HUES6 (cell line): ENCODE measurements around the gene ZNF514.
"Not testable (repeated sequence)": the region's sequence is repeated elsewhere in the genome, so short reads cannot be mapped to it uniquely, and the experiment has no call there.

Source experiments
- H3K27ac ChIP-seq: 2 replicates; pipeline ENCODE4 v1.7.0; 2013; ENCODE audit warnings: low read depth, mild to moderate bottlenecking, low read length, inconsistent platforms
- H3K27me3 ChIP-seq: 2 replicates; pipeline ENCODE4 v1.6.1; 2013; ENCODE audit warnings: low read length; ENCODE audit not compliant: control insufficient read depth, insufficient read depth
- H3K36me3 ChIP-seq: 2 replicates; pipeline ENCODE4 v1.6.1; 2013; ENCODE audit warnings: low read length; ENCODE audit not compliant: control insufficient read depth, insufficient read depth
- H3K4me1 ChIP-seq: 2 replicates; pipeline ENCODE4 v1.6.1; 2013; ENCODE audit warnings: low read length; ENCODE audit not compliant: control insufficient read depth, insufficient read depth
- H3K4me3 ChIP-seq: 2 replicates; pipeline ENCODE4 v1.5.1; 2013; ENCODE audit warnings: low read depth, low read length
- H3K9ac ChIP-seq: one replicate; pipeline ENCODE4 v1.6.1; 2013; ENCODE audit warnings: mild to moderate bottlenecking, low read length
- H3K9me3 ChIP-seq: 2 replicates; pipeline ENCODE4 v1.6.1; 2013; ENCODE audit warnings: low read depth, low read length; ENCODE audit not compliant: control insufficient read depth, insufficient read depth

The ZNF514 gene

GRCh38 chr2:95122197-95122551 is 37.5 kb downstream of the ZNF514 start:
- Histone ChIP-seq H3K4me3 (peak overlapping the region; percentile 99), H3K4me1 (peaks cover 11% of the 10 kb centered on the region; the same call in 1 of the 2 replicates), H3K9me3 (no peaks in the 10 kb centered on the region), H3K9ac (peak overlapping the region; percentile 100), H3K27me3 (no peaks in the 10 kb centered on the region), H3K36me3 (peaks cover 7% of the 10 kb centered on the region), H3K27ac (no peak overlapping the region)

- Histone ChIP-seq H3K4me3 (peak within 1 kb of the TSS; percentile 99), H3K9me3 (no peaks in the 10 kb centered on the region), H3K27ac (peak within 1 kb of the TSS; percentile 99), H3K27me3 (no peaks in the 10 kb centered on the region), H3K4me1 (peaks cover 11% of the 10 kb centered on the region; the same call in 1 of the 2 replicates), H3K9ac (peak within 1 kb of the TSS; percentile 100), H3K36me3 (peaks cover 10% of the 10 kb centered on the region)
Observed at GRCh38 chr2:95121407-95122196, 38.0 kb downstream of the ZNF514 start, which contains the start of gene MRPS5. Gene MRPS5 (minus strand): TSS chr2:95121808. CDS start chr2:95121791, 17 bp downstream.

- Histone ChIP-seq H3K4me3 (peak overlapping the region; percentile 99), H3K9ac (peak overlapping the region; percentile 100), H3K27ac (peak overlapping the region; percentile 99; the same call in 1 of the 2 replicates), H3K27me3 (no peaks in the 10 kb centered on the region), H3K36me3 (peaks cover 13% of the 10 kb centered on the region), H3K4me1 (peaks cover 11% of the 10 kb centered on the region; the same call in 1 of the 2 replicates), H3K9me3 (no peaks in the 10 kb centered on the region)
Observed at GRCh38 chr2:95121093-95121406, 38.6 kb downstream of the ZNF514 start.

- Histone ChIP-seq H3K4me1 (peaks cover 9% of the 10 kb centered on the region; the same call in 1 of the 2 replicates), H3K9ac (no peak overlapping the region), H3K4me3 (no peak overlapping the region), H3K36me3 (peaks cover 46% of the 10 kb centered on the region), H3K27ac (no peak overlapping the region), H3K9me3 (no peaks in the 10 kb centered on the region), H3K27me3 (no peaks in the 10 kb centered on the region)
Observed at GRCh38 chr2:95115418-95115817, 44.2 kb downstream of the ZNF514 start.

GRCh38 chr2:95113464-95113863 is 46.2 kb downstream of the ZNF514 start:
- Histone ChIP-seq H3K9me3 (no peaks in the 10 kb centered on the region), H3K27ac (no peak overlapping the region), H3K4me3 (no peak overlapping the region), H3K9ac (no peak overlapping the region), H3K36me3 (peaks cover 64% of the 10 kb centered on the region), H3K27me3 (no peaks in the 10 kb centered on the region), H3K4me1 (peaks cover 6% of the 10 kb centered on the region; the same call in 1 of the 2 replicates)

GRCh38 chr2:95110395-95110794 is 49.3 kb downstream of the ZNF514 start:
- H3K4me3 ChIP-seq, result no peak overlapping the region
- peaks cover 83% of the 10 kb centered on the region for H3K36me3 ChIP-seq
- no peak overlapping the region for H3K27ac ChIP-seq

GRCh38 chr2:95109260-95109659 is 50.4 kb downstream of the ZNF514 start:
- Histone ChIP-seq H3K4me1 (no peaks in the 10 kb centered on the region), H3K36me3 (peaks cover 85% of the 10 kb centered on the region), H3K27me3 (no peaks in the 10 kb centered on the region), H3K4me3 (no peak overlapping the region), H3K9ac (no peak overlapping the region), H3K9me3 (no peaks in the 10 kb centered on the region), H3K27ac (no peak overlapping the region)

More at GRCh38 chr2:95110395-95110794, 49.3 kb downstream of the ZNF514 start:
- Histone ChIP-seq H3K4me1 (no peaks in the 10 kb centered on the region), H3K9me3 (no peaks in the 10 kb centered on the region), H3K9ac (no peak overlapping the region), H3K27me3 (no peaks in the 10 kb centered on the region)

- Histone ChIP-seq H3K9me3 (no peaks in the 10 kb centered on the region), H3K9ac (no peak overlapping the region), H3K36me3 (peaks cover 96% of the 10 kb centered on the region), H3K27ac (no peak overlapping the region), H3K4me3 (no peak overlapping the region), H3K27me3 (no peaks in the 10 kb centered on the region), H3K4me1 (no peaks in the 10 kb centered on the region)
Observed at GRCh38 chr2:95106081-95106480, 53.6 kb downstream of the ZNF514 start.

- no peak overlapping the region for H3K9ac ChIP-seq
- no peaks in the 10 kb centered on the region for H3K27me3 ChIP-seq
- H3K27ac ChIP-seq, result no peak overlapping the region
- H3K4me3 ChIP-seq, result no peak overlapping the region
- H3K9me3 ChIP-seq, result no peaks in the 10 kb centered on the region
- no peaks in the 10 kb centered on the region for H3K4me1 ChIP-seq
- peaks cover 97% of the 10 kb centered on the region for H3K36me3 ChIP-seq
Observed at GRCh38 chr2:95104606-95105005, 55.0 kb downstream of the ZNF514 start.

- Histone ChIP-seq H3K36me3 (peaks cover 60% of the 10 kb centered on the region), H3K4me1 (no peaks in the 10 kb centered on the region), H3K4me3 (no peak overlapping the region), H3K9ac (no peak overlapping the region), H3K9me3 (no peaks in the 10 kb centered on the region), H3K27me3 (no peaks in the 10 kb centered on the region), H3K27ac (no peak overlapping the region)
Observed at GRCh38 chr2:95099910-95100309, 59.7 kb downstream of the ZNF514 start.

- H3K27ac ChIP-seq, H3K9me3 ChIP-seq, H3K4me3 ChIP-seq, H3K9ac ChIP-seq, H3K4me1 ChIP-seq, H3K27me3 ChIP-seq: not testable (repeated sequence)
- H3K36me3 ChIP-seq, result peaks cover 50% of the 10 kb centered on the region
Observed at GRCh38 chr2:95098273-95098672, 61.4 kb downstream of the ZNF514 start.
